GM23338 (cell line): ENCODE data around the gene TCF12.

Experiments
- CREB1 ChIP-seq: fragments of 250-450 bp; sonication (Bioruptor Pico); IDR thresholded peaks from 2 replicates; pipeline ENCODE4 v1.5.0; 2020; ENCODE audit warnings: low read depth, mild to moderate bottlenecking, moderate library complexity
- EZH2 ChIP-seq: fragments of 200-600 bp; sonication (generic); IDR thresholded peaks from one replicate; pipeline ENCODE4 v1.8.0; 2017; ENCODE audit warnings: antibody characterized with exemption, mild to moderate bottlenecking, low read depth; ENCODE audit not compliant: unreplicated experiment
- EZH2phosphoT487 ChIP-seq: fragments of 200-600 bp; sonication (generic); IDR thresholded peaks from one replicate; pipeline ENCODE4 v1.8.1; 2018; ENCODE audit warnings: antibody characterized with exemption; ENCODE audit not compliant: unreplicated experiment
- JUNB ChIP-seq: IDR thresholded peaks from one replicate; pipeline ENCODE4 v1.6.1; 2016; ENCODE audit warnings: antibody characterized with exemption; ENCODE audit not compliant: unreplicated experiment
- NANOG ChIP-seq: IDR thresholded peaks from 2 replicates; pipeline ENCODE4 v1.6.1; 2016; ENCODE audit warnings: antibody characterized with exemption, borderline replicate concordance
- POLR2AphosphoS5 ChIP-seq: IDR thresholded peaks from 2 replicates; pipeline ENCODE4 v1.6.1; 2016; ENCODE audit warnings: antibody characterized with exemption, low read depth
- STAT1 ChIP-seq: IDR thresholded peaks from one replicate; pipeline ENCODE4 v1.6.1; 2016; ENCODE audit warnings: antibody characterized with exemption; ENCODE audit not compliant: unreplicated experiment
- ZNF114 ChIP-seq: fragments of 250-450 bp; sonication (Bioruptor Pico); IDR thresholded peaks from 2 replicates; pipeline ENCODE4 v1.5.0; 2020; ENCODE audit warnings: mild to moderate bottlenecking, moderate library complexity
- ZNF331 ChIP-seq: fragments of 250-450 bp; sonication (Bioruptor Pico); IDR thresholded peaks from 2 replicates; pipeline ENCODE4 v1.5.0; 2020; ENCODE audit warnings: low read depth, mild to moderate bottlenecking, moderate library complexity
- TF ChIP-seq, protein P1 (sequence below), 2 experiments: fragments of 200-600 bp in 1 of 2; sonication (generic) in 1 of 2; conservative IDR thresholded peaks; 2 replicates each; pipeline versions ENCODE4 v1.5.1 to v1.6.1; 2016 to 2017; ENCODE audit warnings: antibody characterized with exemption in 2 of 2, low read depth in 2 of 2, mild to moderate bottlenecking in 2 of 2, moderate library complexity in 1 of 2
- TF ChIP-seq, protein P2 (sequence below): IDR thresholded peaks from one replicate; pipeline ENCODE4 v1.6.1; 2018; ENCODE audit warnings: antibody characterized with exemption; ENCODE audit not compliant: unreplicated experiment
- TF ChIP-seq, protein P3 (sequence below): IDR thresholded peaks from 2 replicates; pipeline ENCODE4 v1.6.1; 2016; ENCODE audit warnings: antibody characterized with exemption
- TF ChIP-seq, protein P4 (sequence below): fragments of 250-450 bp; sonication (Bioruptor Pico); IDR thresholded peaks from 2 replicates; pipeline ENCODE4 v1.5.0; 2020; ENCODE audit warnings: mild to moderate bottlenecking, moderate library complexity

DNA sequence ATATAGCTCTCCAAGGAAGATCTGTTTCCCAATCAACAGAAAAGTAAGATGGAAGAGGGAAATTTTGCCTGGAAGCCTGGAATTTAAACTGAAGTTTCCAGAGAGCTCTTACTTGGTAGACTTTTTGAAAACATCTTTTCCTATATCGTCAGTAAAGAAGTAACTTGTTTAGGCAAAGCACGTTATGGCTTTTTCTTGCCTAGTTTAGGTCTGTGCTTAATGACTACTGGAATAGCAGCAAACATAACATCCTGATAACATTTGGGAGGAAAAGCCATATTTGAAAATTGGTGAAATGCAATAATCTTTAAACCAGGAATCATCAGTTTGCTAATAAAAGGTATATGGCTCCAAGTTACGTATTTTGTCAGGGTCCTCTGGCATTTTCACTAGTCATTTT is 297.4 kb downstream of the TCF12 start:
- TF ChIP-seq, protein P1, sequence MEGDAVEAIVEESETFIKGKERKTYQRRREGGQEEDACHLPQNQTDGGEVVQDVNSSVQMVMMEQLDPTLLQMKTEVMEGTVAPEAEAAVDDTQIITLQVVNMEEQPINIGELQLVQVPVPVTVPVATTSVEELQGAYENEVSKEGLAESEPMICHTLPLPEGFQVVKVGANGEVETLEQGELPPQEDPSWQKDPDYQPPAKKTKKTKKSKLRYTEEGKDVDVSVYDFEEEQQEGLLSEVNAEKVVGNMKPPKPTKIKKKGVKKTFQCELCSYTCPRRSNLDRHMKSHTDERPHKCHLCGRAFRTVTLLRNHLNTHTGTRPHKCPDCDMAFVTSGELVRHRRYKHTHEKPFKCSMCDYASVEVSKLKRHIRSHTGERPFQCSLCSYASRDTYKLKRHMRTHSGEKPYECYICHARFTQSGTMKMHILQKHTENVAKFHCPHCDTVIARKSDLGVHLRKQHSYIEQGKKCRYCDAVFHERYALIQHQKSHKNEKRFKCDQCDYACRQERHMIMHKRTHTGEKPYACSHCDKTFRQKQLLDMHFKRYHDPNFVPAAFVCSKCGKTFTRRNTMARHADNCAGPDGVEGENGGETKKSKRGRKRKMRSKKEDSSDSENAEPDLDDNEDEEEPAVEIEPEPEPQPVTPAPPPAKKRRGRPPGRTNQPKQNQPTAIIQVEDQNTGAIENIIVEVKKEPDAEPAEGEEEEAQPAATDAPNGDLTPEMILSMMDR (conservative IDR thresholded peaks at IDR 0.05; ENCODE audit: low read depth in 2 of 2): no peak
- no peak for TF ChIP-seq CREB1 (CRISPR knock-in tag)
- TF ChIP-seq POLR2AphosphoS5: no peak
- TF ChIP-seq, protein P2, sequence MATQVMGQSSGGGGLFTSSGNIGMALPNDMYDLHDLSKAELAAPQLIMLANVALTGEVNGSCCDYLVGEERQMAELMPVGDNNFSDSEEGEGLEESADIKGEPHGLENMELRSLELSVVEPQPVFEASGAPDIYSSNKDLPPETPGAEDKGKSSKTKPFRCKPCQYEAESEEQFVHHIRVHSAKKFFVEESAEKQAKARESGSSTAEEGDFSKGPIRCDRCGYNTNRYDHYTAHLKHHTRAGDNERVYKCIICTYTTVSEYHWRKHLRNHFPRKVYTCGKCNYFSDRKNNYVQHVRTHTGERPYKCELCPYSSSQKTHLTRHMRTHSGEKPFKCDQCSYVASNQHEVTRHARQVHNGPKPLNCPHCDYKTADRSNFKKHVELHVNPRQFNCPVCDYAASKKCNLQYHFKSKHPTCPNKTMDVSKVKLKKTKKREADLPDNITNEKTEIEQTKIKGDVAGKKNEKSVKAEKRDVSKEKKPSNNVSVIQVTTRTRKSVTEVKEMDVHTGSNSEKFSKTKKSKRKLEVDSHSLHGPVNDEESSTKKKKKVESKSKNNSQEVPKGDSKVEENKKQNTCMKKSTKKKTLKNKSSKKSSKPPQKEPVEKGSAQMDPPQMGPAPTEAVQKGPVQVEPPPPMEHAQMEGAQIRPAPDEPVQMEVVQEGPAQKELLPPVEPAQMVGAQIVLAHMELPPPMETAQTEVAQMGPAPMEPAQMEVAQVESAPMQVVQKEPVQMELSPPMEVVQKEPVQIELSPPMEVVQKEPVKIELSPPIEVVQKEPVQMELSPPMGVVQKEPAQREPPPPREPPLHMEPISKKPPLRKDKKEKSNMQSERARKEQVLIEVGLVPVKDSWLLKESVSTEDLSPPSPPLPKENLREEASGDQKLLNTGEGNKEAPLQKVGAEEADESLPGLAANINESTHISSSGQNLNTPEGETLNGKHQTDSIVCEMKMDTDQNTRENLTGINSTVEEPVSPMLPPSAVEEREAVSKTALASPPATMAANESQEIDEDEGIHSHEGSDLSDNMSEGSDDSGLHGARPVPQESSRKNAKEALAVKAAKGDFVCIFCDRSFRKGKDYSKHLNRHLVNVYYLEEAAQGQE: no peak
- no peak for TF ChIP-seq EZH2
- no peak for TF ChIP-seq JUNB
- TF ChIP-seq EZH2phosphoT487: no peak
- no peak for TF ChIP-seq NANOG
- TF ChIP-seq, protein P3, sequence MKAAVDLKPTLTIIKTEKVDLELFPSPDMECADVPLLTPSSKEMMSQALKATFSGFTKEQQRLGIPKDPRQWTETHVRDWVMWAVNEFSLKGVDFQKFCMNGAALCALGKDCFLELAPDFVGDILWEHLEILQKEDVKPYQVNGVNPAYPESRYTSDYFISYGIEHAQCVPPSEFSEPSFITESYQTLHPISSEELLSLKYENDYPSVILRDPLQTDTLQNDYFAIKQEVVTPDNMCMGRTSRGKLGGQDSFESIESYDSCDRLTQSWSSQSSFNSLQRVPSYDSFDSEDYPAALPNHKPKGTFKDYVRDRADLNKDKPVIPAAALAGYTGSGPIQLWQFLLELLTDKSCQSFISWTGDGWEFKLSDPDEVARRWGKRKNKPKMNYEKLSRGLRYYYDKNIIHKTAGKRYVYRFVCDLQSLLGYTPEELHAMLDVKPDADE: no peak
- no peak for TF ChIP-seq STAT1
- no peak for TF ChIP-seq ZNF331 (CRISPR knock-in tag)
- TF ChIP-seq, protein P4, sequence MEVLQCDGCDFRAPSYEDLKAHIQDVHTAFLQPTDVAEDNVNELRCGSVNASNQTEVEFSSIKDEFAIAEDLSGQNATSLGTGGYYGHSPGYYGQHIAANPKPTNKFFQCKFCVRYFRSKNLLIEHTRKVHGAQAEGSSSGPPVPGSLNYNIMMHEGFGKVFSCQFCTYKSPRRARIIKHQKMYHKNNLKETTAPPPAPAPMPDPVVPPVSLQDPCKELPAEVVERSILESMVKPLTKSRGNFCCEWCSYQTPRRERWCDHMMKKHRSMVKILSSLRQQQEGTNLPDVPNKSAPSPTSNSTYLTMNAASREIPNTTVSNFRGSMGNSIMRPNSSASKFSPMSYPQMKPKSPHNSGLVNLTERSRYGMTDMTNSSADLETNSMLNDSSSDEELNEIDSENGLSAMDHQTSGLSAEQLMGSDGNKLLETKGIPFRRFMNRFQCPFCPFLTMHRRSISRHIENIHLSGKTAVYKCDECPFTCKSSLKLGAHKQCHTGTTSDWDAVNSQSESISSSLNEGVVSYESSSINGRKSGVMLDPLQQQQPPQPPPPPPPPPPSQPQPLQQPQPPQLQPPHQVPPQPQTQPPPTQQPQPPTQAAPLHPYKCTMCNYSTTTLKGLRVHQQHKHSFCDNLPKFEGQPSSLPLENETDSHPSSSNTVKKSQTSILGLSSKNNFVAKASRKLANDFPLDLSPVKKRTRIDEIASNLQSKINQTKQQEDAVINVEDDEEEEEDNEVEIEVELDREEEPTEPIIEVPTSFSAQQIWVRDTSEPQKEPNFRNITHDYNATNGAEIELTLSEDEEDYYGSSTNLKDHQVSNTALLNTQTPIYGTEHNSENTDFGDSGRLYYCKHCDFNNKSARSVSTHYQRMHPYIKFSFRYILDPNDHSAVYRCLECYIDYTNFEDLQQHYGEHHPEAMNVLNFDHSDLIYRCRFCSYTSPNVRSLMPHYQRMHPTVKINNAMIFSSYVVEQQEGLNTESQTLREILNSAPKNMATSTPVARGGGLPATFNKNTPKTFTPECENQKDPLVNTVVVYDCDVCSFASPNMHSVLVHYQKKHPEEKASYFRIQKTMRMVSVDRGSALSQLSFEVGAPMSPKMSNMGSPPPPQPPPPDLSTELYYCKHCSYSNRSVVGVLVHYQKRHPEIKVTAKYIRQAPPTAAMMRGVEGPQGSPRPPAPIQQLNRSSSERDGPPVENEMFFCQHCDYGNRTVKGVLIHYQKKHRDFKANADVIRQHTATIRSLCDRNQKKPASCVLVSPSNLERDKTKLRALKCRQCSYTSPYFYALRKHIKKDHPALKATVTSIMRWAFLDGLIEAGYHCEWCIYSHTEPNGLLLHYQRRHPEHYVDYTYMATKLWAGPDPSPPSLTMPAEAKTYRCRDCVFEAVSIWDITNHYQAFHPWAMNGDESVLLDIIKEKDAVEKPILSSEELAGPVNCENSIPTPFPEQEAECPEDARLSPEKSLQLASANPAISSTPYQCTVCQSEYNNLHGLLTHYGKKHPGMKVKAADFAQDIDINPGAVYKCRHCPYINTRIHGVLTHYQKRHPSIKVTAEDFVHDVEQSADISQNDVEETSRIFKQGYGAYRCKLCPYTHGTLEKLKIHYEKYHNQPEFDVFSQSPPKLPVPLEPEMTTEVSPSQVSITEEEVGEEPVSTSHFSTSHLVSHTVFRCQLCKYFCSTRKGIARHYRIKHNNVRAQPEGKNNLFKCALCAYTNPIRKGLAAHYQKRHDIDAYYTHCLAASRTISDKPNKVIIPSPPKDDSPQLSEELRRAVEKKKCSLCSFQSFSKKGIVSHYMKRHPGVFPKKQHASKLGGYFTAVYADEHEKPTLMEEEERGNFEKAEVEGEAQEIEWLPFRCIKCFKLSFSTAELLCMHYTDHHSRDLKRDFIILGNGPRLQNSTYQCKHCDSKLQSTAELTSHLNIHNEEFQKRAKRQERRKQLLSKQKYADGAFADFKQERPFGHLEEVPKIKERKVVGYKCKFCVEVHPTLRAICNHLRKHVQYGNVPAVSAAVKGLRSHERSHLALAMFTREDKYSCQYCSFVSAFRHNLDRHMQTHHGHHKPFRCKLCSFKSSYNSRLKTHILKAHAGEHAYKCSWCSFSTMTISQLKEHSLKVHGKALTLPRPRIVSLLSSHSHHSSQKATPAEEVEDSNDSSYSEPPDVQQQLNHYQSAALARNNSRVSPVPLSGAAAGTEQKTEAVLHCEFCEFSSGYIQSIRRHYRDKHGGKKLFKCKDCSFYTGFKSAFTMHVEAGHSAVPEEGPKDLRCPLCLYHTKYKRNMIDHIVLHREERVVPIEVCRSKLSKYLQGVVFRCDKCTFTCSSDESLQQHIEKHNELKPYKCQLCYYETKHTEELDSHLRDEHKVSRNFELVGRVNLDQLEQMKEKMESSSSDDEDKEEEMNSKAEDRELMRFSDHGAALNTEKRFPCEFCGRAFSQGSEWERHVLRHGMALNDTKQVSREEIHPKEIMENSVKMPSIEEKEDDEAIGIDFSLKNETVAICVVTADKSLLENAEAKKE (CRISPR knock-in tag): no peak
- no peak for TF ChIP-seq ZNF114 (CRISPR knock-in tag)
